OCI-LY1 (cell line): ENCODE results near the gene WDR83.

ENCODE experiments used
- H2AFZ ChIP-seq: fragments of 200-600 bp; sonication (generic), shearing (Covaris generic); 2 replicates; pipeline ENCODE4 v1.6.0; 2014; ENCODE audit warnings: antibody characterized with exemption, mild to moderate bottlenecking, low read length
- H3F3A ChIP-seq: fragments of 200-600 bp; sonication (generic), shearing (Covaris generic); 2 replicates; pipeline ENCODE4 v1.6.0; 2014; ENCODE audit warnings: mild to moderate bottlenecking, antibody characterized with exemption, low read length, moderate library complexity; ENCODE audit not compliant: insufficient read depth
- H3K27ac ChIP-seq: fragments of 200-600 bp; sonication (generic); 2 replicates; pipeline ENCODE4 v1.5.1; 2014; ENCODE audit warnings: low read length, mixed run types, mild to moderate bottlenecking, low read depth; ENCODE audit not compliant: poor library complexity, severe bottlenecking
- H3K27me3 ChIP-seq: fragments of 200-600 bp; sonication (generic); 2 replicates; pipeline ENCODE4 v1.6.0; 2014; ENCODE audit warnings: antibody characterized with exemption, mild to moderate bottlenecking, low read length, moderate library complexity; ENCODE audit not compliant: insufficient read depth
- H3K36me3 ChIP-seq: fragments of 200-600 bp; sonication (generic); 2 replicates; pipeline ENCODE4 v1.6.1; 2014; ENCODE audit warnings: mild to moderate bottlenecking, antibody characterized with exemption, low read length, moderate library complexity, mixed read lengths; ENCODE audit not compliant: insufficient read depth
- H3K4me1 ChIP-seq: fragments of 200-600 bp; sonication (generic); 2 replicates; pipeline ENCODE4 v1.5.1; 2014; ENCODE audit warnings: mild to moderate bottlenecking, low read length, moderate library complexity; ENCODE audit not compliant: insufficient read depth, severe bottlenecking
- H3K4me2 ChIP-seq: fragments of 200-600 bp; sonication (generic), shearing (Covaris generic); 2 replicates; pipeline ENCODE4 v1.6.1; 2014; ENCODE audit warnings: low read length
- H3K4me3 ChIP-seq: fragments of 200-600 bp; sonication (generic); 2 replicates; pipeline ENCODE4 v1.5.1; 2014; ENCODE audit warnings: low read length, low read depth, mild to moderate bottlenecking, mixed read lengths; ENCODE audit not compliant: poor library complexity, severe bottlenecking
- H3K79me2 ChIP-seq: fragments of 200-600 bp; shearing (Covaris generic); 2 replicates; pipeline ENCODE4 v1.6.1; 2016; ENCODE audit warnings: mixed run types, low read length, mixed read lengths; ENCODE audit not compliant: insufficient read depth
- H3K9ac ChIP-seq: fragments of 200-600 bp; sonication (generic), shearing (Covaris generic); 2 replicates; pipeline ENCODE4 v1.6.1; 2014; ENCODE audit warnings: mild to moderate bottlenecking, low read length, mixed read lengths
- H3K9me2 ChIP-seq: fragments of 200-600 bp; sonication (generic), shearing (Covaris generic); 2 replicates; pipeline ENCODE4 v1.6.1; 2014; ENCODE audit warnings: low read depth, mild to moderate bottlenecking, low read length, mixed read lengths
- H3K9me3 ChIP-seq: fragments of 200-600 bp; shearing (Covaris generic); 2 replicates; pipeline ENCODE4 v1.6.1; 2014; ENCODE audit warnings: low read length, mixed read lengths
- H4K20me1 ChIP-seq: fragments of 200-600 bp; sonication (generic), shearing (Covaris generic); 2 replicates; pipeline ENCODE4 v1.6.0; 2016; ENCODE audit warnings: mild to moderate bottlenecking, low read length; ENCODE audit not compliant: insufficient read depth
- EZH2 ChIP-seq: fragments of 200-600 bp; sonication (generic), shearing (Covaris generic); IDR thresholded peaks from 2 replicates; pipeline ENCODE4 v1.8.0; 2017; ENCODE audit warnings: borderline replicate concordance, mixed run types, mild to moderate bottlenecking, antibody characterized with exemption, low read length, moderate library complexity, mixed read lengths
- TF ChIP-seq, protein P1 (sequence below): fragments of 200-600 bp; sonication (generic), shearing (Covaris generic); IDR thresholded peaks from 2 replicates; pipeline ENCODE4 v1.5.1; 2017; ENCODE audit warnings: mild to moderate bottlenecking, antibody characterized with exemption, low read length, moderate library complexity, mixed read lengths

Gene WDR83

DNA sequence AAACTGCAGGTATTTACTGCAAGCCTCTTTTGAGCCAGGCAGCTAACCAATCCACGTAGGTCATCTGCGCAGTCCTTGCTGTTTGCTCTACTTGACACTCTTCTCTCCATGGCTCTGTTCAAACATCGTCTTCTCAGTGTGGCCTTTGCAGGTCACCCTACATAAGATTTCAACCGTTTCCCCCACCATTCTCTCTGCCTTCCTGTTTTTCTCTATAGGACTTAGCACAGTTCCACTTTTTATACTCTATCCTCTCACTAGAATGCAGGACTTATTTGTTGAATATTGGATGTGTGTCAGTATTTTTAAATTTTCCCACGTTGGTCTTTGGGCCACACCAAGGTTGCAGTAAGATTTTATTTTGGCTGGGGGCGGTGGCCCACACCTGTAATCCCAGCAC is 31.5 kb downstream of the WDR83 start:
- H3K27me3 ChIP-seq, result no peaks in the 10 kb centered on the region
- H3K4me1 ChIP-seq, result peaks cover 20% of the 10 kb centered on the region
- H3K9me2 ChIP-seq, result no peaks in the 10 kb centered on the region
- no peak overlapping the region for H3K4me3 ChIP-seq
- H3K36me3 ChIP-seq, result peaks cover 47% of the 10 kb centered on the region
- no peak overlapping the region for H3K27ac ChIP-seq
- no peaks in the 10 kb centered on the region for H4K20me1 ChIP-seq
- H3K4me2 ChIP-seq, result no peak overlapping the region
- H2AFZ ChIP-seq, result no peak overlapping the region
- TF ChIP-seq, protein P1, sequence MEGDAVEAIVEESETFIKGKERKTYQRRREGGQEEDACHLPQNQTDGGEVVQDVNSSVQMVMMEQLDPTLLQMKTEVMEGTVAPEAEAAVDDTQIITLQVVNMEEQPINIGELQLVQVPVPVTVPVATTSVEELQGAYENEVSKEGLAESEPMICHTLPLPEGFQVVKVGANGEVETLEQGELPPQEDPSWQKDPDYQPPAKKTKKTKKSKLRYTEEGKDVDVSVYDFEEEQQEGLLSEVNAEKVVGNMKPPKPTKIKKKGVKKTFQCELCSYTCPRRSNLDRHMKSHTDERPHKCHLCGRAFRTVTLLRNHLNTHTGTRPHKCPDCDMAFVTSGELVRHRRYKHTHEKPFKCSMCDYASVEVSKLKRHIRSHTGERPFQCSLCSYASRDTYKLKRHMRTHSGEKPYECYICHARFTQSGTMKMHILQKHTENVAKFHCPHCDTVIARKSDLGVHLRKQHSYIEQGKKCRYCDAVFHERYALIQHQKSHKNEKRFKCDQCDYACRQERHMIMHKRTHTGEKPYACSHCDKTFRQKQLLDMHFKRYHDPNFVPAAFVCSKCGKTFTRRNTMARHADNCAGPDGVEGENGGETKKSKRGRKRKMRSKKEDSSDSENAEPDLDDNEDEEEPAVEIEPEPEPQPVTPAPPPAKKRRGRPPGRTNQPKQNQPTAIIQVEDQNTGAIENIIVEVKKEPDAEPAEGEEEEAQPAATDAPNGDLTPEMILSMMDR, result no peak
- TF ChIP-seq EZH2, result no peak
- H3K9me3 ChIP-seq, result no peaks in the 10 kb centered on the region
- peaks cover 7% of the 10 kb centered on the region; the same call in 1 of the 2 replicates for H3F3A ChIP-seq
- no peaks in the 10 kb centered on the region for H3K79me2 ChIP-seq
- H3K9ac ChIP-seq, result no peak overlapping the region

- no peaks in the 10 kb centered on the region for H3K27me3 ChIP-seq
- H3K4me2 ChIP-seq, result no peak overlapping the region
- H3K27ac ChIP-seq, result no peak overlapping the region
- H3K36me3 ChIP-seq, result peaks cover 83% of the 10 kb centered on the region
- no peak overlapping the region for H2AFZ ChIP-seq
- H3K9me3 ChIP-seq, result no peaks in the 10 kb centered on the region
- peaks cover 9% of the 10 kb centered on the region for H3K4me1 ChIP-seq
- no peaks in the 10 kb centered on the region for H4K20me1 ChIP-seq
- H3K4me3 ChIP-seq, result no peak overlapping the region
- TF ChIP-seq EZH2, result no peak
- TF ChIP-seq, protein P1, result no peak
- H3F3A ChIP-seq, result peaks cover 6% of the 10 kb centered on the region; the same call in 1 of the 2 replicates
- no peaks in the 10 kb centered on the region for H3K9me2 ChIP-seq
- H3K79me2 ChIP-seq, result no peaks in the 10 kb centered on the region
- no peak overlapping the region for H3K9ac ChIP-seq
Observed at GRCh38 chr19:12701596-12702282, 35.1 kb downstream of the WDR83 start.

GRCh38 chr19:12703046-12703445 is 36.4 kb downstream of the WDR83 start:
- no peak overlapping the region for H3K27ac ChIP-seq
- peaks cover 88% of the 10 kb centered on the region for H3K36me3 ChIP-seq
- no peaks in the 10 kb centered on the region for H3K4me1 ChIP-seq
- H3K79me2 ChIP-seq, result no peaks in the 10 kb centered on the region
- H3F3A ChIP-seq, result no peaks in the 10 kb centered on the region
- H2AFZ ChIP-seq, result no peak overlapping the region
- TF ChIP-seq, protein P1, result no peak
- TF ChIP-seq EZH2, result no peak
- H3K27me3 ChIP-seq, result no peaks in the 10 kb centered on the region
- H3K4me2 ChIP-seq, result no peak overlapping the region
- no peak overlapping the region for H3K9ac ChIP-seq
- no peaks in the 10 kb centered on the region for H3K9me2 ChIP-seq
- no peaks in the 10 kb centered on the region for H3K9me3 ChIP-seq
- no peak overlapping the region for H3K4me3 ChIP-seq
- no peaks in the 10 kb centered on the region for H4K20me1 ChIP-seq
